Natural killer cell (primary cell): ENCODE measurements around the gene CXorf66. TPM values are rescaled to one million over a fixed set of nuclear protein-coding genes. Genes with fewer than 3 reads are reported as not detected.

Experiments
- ATAC-seq, 3 donors: fragments of 150-1000 bp in 2 of 3; fragments of 200-7000 bp in 1 of 3; cut with Tn5 transposase; 1 replicate in 1 of 3; 2 replicates in 2 of 3; pipeline ENCODE4 v1.10.0; 2021; ENCODE audit warnings: mild to moderate bottlenecking in 2 of 3, moderate library complexity in 2 of 3
- DNase-seq, 2 donors: peaks; one replicate each; pipeline versions ENCODE4 v3.0.0 to v3.0.0-alpha.2; 2013 to 2021; ENCODE audit warnings: mixed read lengths in 1 of 2
- H3K27ac ChIP-seq: one replicate; pipeline ENCODE4 v1.5.1; 2013; ENCODE audit warnings: mild to moderate bottlenecking, low read length
- H3K27me3 ChIP-seq: one replicate; pipeline ENCODE4 v1.6.1; 2013; ENCODE audit warnings: low read length; ENCODE audit not compliant: control insufficient read depth, insufficient read depth
- H3K36me3 ChIP-seq: one replicate; pipeline ENCODE4 v1.6.1; 2013; ENCODE audit warnings: low read length; ENCODE audit not compliant: control insufficient read depth, insufficient read depth
- H3K4me1 ChIP-seq: one replicate; pipeline ENCODE4 v1.6.1; 2013; ENCODE audit warnings: low read length; ENCODE audit not compliant: control insufficient read depth, insufficient read depth
- H3K4me3 ChIP-seq: one replicate; pipeline ENCODE4 v1.5.1; 2013; ENCODE audit warnings: low read length
- H3K9me3 ChIP-seq: one replicate; pipeline ENCODE4 v1.6.1; 2013; ENCODE audit warnings: low read length; ENCODE audit not compliant: control insufficient read depth, insufficient read depth
- H3K27ac Mint-ChIP-seq, 2 donors: one replicate each; pipeline ENCODE4 v1.8.0; 2022; ENCODE audit warnings: mild to moderate bottlenecking in 2 of 2, mixed read lengths in 2 of 2, moderate library complexity in 1 of 2
- H3K27me3 Mint-ChIP-seq, 2 donors: one replicate each; pipeline ENCODE4 v1.8.0; 2022; ENCODE audit warnings: low read depth in 2 of 2, mixed read lengths in 2 of 2
- H3K36me3 Mint-ChIP-seq: one replicate; pipeline ENCODE4 v1.8.0; 2022; ENCODE audit warnings: mixed read lengths
- H3K4me1 Mint-ChIP-seq, 2 donors: one replicate each; pipeline ENCODE4 v1.8.0; 2022; ENCODE audit warnings: mixed read lengths in 2 of 2
- H3K4me3 Mint-ChIP-seq: one replicate; pipeline ENCODE4 v1.8.0; 2022; ENCODE audit warnings: mild to moderate bottlenecking, moderate library complexity, mixed read lengths
- H3K9me3 Mint-ChIP-seq, 2 donors: one replicate each; pipeline ENCODE4 v1.8.0; 2022; ENCODE audit warnings: mixed read lengths in 2 of 2
- WGBS: methylation state at CpG from one replicate; pipeline ENCODE4 v1.1.7; 2013; ENCODE audit warnings: missing lambda C conversion rate; ENCODE audit not compliant: insufficient coverage; 5-methylcytosine and 5-hydroxymethylcytosine counted together
- intact Hi-C: fragments of 100-400 bp; cut with micrococcal nuclease; formaldehyde crosslinking; loops from one replicate; pipeline ENCODE4 v1.14.2; 2022
- total RNA-seq, 4 donors: library from RNA; stranded (reverse); fragments of 120-200 nt in 1 of 4; gene quantifications; one replicate each; pipeline versions ENCODE4 v1.2.3 to v1.2.4, GENCODE V29; 2013 to 2022
- TF ChIP-seq, protein P1 (sequence below): fragments of 200-600 bp; IDR thresholded peaks from one replicate; pipeline ENCODE4 v1.8.0; 2022; ENCODE audit warnings: antibody characterized with exemption

Gene CXorf66
- total RNA-seq, 3 donors from 2014 or later (not counting 1 experiment from before 2014, with no cell fraction given): not detected

DNA sequence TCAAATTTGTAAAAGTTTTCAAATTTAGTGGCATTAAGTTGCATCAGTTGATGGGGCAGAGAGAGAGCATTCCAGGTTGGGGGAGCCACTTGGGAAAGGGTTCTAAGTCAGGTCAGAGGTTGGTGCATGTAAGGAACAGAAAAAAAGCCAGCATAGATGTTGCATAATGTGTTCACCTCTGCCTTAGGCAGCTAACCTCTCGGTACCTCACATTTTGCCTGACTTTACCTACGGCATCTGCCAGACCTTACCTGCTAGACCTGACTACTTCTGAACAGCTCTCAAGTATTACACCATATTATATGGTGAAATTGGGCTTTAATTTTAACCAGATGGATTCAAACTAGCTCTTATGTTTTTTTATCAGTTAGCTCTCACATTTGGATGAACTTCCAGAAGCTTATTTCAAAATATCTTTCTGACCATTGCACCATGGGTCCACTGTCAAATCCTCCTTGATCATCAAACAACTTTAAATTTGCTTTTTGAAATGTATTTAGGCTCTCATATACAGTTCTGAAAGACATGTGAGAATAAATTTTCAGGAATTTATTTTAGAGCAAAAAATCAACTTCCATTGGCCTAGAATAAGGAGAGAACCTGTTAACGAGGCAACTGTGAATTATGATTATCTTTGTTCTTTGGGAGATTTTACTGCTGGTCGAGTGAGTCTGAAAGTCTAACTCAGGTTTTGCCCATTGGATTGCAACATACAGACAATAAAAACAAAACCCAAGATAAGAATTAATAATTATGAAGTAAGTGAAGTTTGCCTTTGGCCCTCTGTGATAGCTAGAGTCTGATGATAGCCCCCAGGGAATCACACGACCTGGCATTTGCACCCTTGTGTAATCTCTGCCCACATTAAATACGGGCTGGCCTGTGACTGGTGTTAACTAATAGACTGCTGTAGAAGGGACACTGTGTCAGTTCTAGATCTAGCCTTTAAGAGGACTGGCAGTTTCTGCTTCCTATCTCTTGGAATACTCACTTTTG, 7.6 kb upstream of the CXorf66 start:
- Histone ChIP-seq H3K4me3 (no peak overlapping the region), H3K4me1 (no peaks in the 10 kb centered on the region), H3K27me3 (no peaks in the 10 kb centered on the region), H3K9me3 (no peaks in the 10 kb centered on the region), H3K27ac (no peak overlapping the region), H3K36me3 (no peaks in the 10 kb centered on the region)
- ATAC-seq (no peak), DNase-seq (no peak)
- TF ChIP-seq, protein P1, sequence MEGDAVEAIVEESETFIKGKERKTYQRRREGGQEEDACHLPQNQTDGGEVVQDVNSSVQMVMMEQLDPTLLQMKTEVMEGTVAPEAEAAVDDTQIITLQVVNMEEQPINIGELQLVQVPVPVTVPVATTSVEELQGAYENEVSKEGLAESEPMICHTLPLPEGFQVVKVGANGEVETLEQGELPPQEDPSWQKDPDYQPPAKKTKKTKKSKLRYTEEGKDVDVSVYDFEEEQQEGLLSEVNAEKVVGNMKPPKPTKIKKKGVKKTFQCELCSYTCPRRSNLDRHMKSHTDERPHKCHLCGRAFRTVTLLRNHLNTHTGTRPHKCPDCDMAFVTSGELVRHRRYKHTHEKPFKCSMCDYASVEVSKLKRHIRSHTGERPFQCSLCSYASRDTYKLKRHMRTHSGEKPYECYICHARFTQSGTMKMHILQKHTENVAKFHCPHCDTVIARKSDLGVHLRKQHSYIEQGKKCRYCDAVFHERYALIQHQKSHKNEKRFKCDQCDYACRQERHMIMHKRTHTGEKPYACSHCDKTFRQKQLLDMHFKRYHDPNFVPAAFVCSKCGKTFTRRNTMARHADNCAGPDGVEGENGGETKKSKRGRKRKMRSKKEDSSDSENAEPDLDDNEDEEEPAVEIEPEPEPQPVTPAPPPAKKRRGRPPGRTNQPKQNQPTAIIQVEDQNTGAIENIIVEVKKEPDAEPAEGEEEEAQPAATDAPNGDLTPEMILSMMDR: no peak
- peaks cover 0 to 4% of the 10 kb centered on the region in 2 donors for H3K9me3 Mint-ChIP-seq
- no peak overlapping the region for H3K4me3 Mint-ChIP-seq
- H3K36me3 Mint-ChIP-seq: no peaks in the 10 kb centered on the region
- no peaks in the 10 kb centered on the region for H3K4me1 Mint-ChIP-seq
- no peak overlapping the region for H3K27ac Mint-ChIP-seq
- intact Hi-C loops: loop anchor here (10.0 kb wide), 1 partner anchor 1198 kb away; no protein-coding TSS in a partner anchor
- H3K27me3 Mint-ChIP-seq: peaks cover 11 to 35% of the 10 kb centered on the region in 2 donors
- WGBS: 89% methylated on average over 5 of the region's 6 CpGs

DNA sequence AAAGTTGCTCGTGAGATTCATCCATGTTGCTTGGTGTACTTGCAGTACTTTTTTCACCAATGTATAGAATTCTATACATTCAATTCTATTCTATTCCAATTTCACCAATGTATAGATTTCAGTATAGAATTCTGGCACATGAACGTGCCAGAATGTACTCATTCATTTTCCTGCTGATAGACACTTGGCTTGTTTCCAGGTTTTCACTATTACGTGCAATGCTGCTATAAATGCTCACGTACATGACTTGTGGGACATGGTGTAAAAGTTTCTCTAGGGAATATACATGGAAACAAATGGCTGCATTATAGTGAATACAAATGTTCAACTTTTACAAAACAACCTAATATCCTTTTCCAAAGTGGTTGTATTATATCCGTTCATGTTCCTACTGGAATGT, 6.8 kb upstream of the CXorf66 start:
- H3K36me3 Mint-ChIP-seq: no peaks in the 10 kb centered on the region
- ATAC-seq: no peak
- H3K9me3 Mint-ChIP-seq: peaks cover 0 to 4% of the 10 kb centered on the region in 2 donors
- H3K27me3 Mint-ChIP-seq: peaks cover 14 to 28% of the 10 kb centered on the region in 2 donors
- H3K9me3 ChIP-seq: no peaks in the 10 kb centered on the region
- H3K4me1 ChIP-seq: no peaks in the 10 kb centered on the region
- H3K27ac Mint-ChIP-seq: no peak overlapping the region
- H3K4me3 Mint-ChIP-seq: no peak overlapping the region
- H3K4me1 Mint-ChIP-seq: no peaks in the 10 kb centered on the region
- no peak overlapping the region for H3K27ac ChIP-seq
- intact Hi-C loops: loop anchor here (10.0 kb wide), 1 partner anchor 1197 kb away; no protein-coding TSS in a partner anchor
- TF ChIP-seq, protein P1: no peak
- no peak for DNase-seq
- H3K27me3 ChIP-seq: no peaks in the 10 kb centered on the region
- 71% methylated on average over 2 of the region's 5 CpGs for WGBS
- H3K36me3 ChIP-seq: no peaks in the 10 kb centered on the region
- H3K4me3 ChIP-seq: no peak overlapping the region

DNA sequence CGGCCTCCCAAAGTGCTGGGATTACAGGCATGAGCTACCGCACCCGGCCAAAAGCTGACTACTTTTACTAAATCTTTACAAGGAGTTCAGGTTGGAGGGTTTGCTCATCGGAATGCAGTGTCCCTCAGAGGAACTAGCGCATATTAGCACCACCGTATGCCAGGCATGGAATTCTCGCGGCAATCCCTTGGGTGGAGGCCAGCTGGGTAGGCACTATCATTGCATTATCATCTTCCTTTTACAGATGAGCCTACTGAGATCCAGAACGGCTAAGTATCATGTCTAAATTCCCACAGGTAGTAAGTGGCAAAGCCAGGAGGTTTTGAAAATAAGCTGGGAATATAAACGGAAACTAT, 6.1 kb upstream of the CXorf66 start:
- H3K4me1 ChIP-seq: no peaks in the 10 kb centered on the region
- Mint-ChIP-seq H3K27ac (no peak overlapping the region), H3K9me3 (peaks cover 0 to 3% of the 10 kb centered on the region in 2 donors), H3K4me1 (no peaks in the 10 kb centered on the region), H3K36me3 (no peaks in the 10 kb centered on the region), H3K27me3 (peaks cover 13 to 28% of the 10 kb centered on the region in 2 donors), H3K4me3 (no peak overlapping the region)
- DNase-seq (no peak), ATAC-seq (no peak)
- TF ChIP-seq, protein P1: no peak
- no peaks in the 10 kb centered on the region for H3K36me3 ChIP-seq
- 54% methylated on average over 3 of the region's 10 CpGs for WGBS
- no peaks in the 10 kb centered on the region for H3K27me3 ChIP-seq
- H3K4me3 ChIP-seq: no peak overlapping the region
- no peak overlapping the region for H3K27ac ChIP-seq
- no peaks in the 10 kb centered on the region for H3K9me3 ChIP-seq
- intact Hi-C loops: loop anchor here (10.0 kb wide), 1 partner anchor 1197 kb away; no protein-coding TSS in a partner anchor
